K562 (cell line): Measurements from ENCODE around the gene PARD3B. TPM values are rescaled to one million over a fixed set of nuclear protein-coding genes. Genes with fewer than 3 reads are reported as not detected.

Source experiments
- ATAC-seq: fragments of 200-7000 bp; cut with Tn5 transposase; 3 replicates; pipeline ENCODE4 v1.9.1; 2020; ENCODE audit warnings: moderate library complexity
- BruUV-seq: library from RNA; stranded (reverse); fragments of 400-500 nt; replicated peaks from 2 replicates; lab custom pipeline; 2021; lab: Mats Ljungman, UMichigan
- CTCF ChIA-PET: fragments of 300-600 bp; formaldehyde crosslinking; extraction: SDS; loops from one replicate; lab custom pipeline; 2021; ENCODE audit warnings: low intra/inter-chr PET ratio; lab: Yijun Ruan, JAX
- POLR2A ChIA-PET: fragments of 300-600, 350-650 bp; sonication (Branson Sonifier 250); formaldehyde crosslinking; extraction: SDS; loops from one replicate; lab custom pipeline; 2021; ENCODE audit warnings: antibody characterized with exemption, inconsistent platforms; lab: Yijun Ruan, JAX
- DNase-seq, 4 experiments: peaks; one replicate each; pipeline versions ENCODE4 v3.0.0 to v3.0.0-alpha.2; 2011 to 2018; ENCODE audit warnings: low spot score in 3 of 4, mixed read lengths in 3 of 4; ENCODE audit errors: extremely low read depth in 1 of 4
- FAIRE-seq: peaks from 2 replicates; lab custom pipeline; 2011; peaks lifted over from hg19 to GRCh38; lab: Jason Lieb, UNC
- H2AFZ ChIP-seq: 2 replicates; pipeline ENCODE4 v1.6.0; 2011; ENCODE audit warnings: low read depth, low read length, control low read depth, inconsistent platforms
- H3K27ac ChIP-seq: fragments of 200-600 bp; 3 replicates; pipeline ENCODE4 v1.8.0; 2011; ENCODE audit warnings: low read depth, mild to moderate bottlenecking, control low read depth, inconsistent platforms, low read length, moderate library complexity, mixed read lengths; ENCODE audit errors: extremely low read depth
- H3K27me3 ChIP-seq, 2 experiments: fragments of 300-600 bp in 1 of 2; 2 replicates in 1 of 2; 3 replicates in 1 of 2; pipeline versions ENCODE4 v1.6.0 to v1.8.0; 2011; ENCODE audit warnings: inconsistent platforms in 2 of 2, low read length in 2 of 2, mild to moderate bottlenecking in 1 of 2, mixed read lengths in 1 of 2, moderate library complexity in 1 of 2; ENCODE audit not compliant: control insufficient read depth in 2 of 2, insufficient read depth in 2 of 2
- H3K36me3 ChIP-seq: fragments of 300-600 bp; 3 replicates; pipeline ENCODE4 v1.8.0; 2011; ENCODE audit warnings: mild to moderate bottlenecking, low read length, inconsistent platforms; ENCODE audit not compliant: control insufficient read depth, insufficient read depth
- H3K4me1 ChIP-seq, 2 experiments: fragments of 200-600 bp in 1 of 2; replicated peaks in 1 of 2; 2 replicates in 1 of 2; 3 replicates in 1 of 2; pipeline versions ENCODE4 v1.5.1 to v1.8.0; 2011; ENCODE audit warnings: inconsistent platforms in 2 of 2, low read length in 2 of 2, mild to moderate bottlenecking in 1 of 2, mixed read lengths in 1 of 2, moderate library complexity in 1 of 2; ENCODE audit not compliant: control insufficient read depth in 2 of 2, insufficient read depth in 2 of 2
- H3K4me2 ChIP-seq: 2 replicates; pipeline ENCODE4 v1.6.1; 2011; ENCODE audit warnings: low read length, control low read depth, inconsistent platforms, mixed read lengths; ENCODE audit not compliant: insufficient read depth
- H3K4me3 ChIP-seq: fragments of 200-600 bp; sonication (generic), shearing (Covaris generic); 2 replicates; pipeline ENCODE4 v1.5.1; 2016; ENCODE audit warnings: control low read depth, inconsistent platforms
- H3K79me2 ChIP-seq: fragments of 200-600 bp; 3 replicates; pipeline ENCODE4 v1.8.0; 2011; ENCODE audit warnings: low read length, inconsistent platforms; ENCODE audit not compliant: control insufficient read depth, insufficient read depth
- H3K9ac ChIP-seq, 2 experiments: 2 replicates each; pipeline versions ENCODE4 v1.6.0 to v1.6.1; 2011; ENCODE audit warnings: low read depth in 2 of 2, low read length in 2 of 2, control low read depth in 1 of 2, inconsistent platforms in 1 of 2, mild to moderate bottlenecking in 1 of 2, mixed read lengths in 1 of 2; ENCODE audit not compliant: insufficient read depth in 1 of 2
- H3K9me1 ChIP-seq: one replicate; pipeline ENCODE4 v1.6.0; 2011; ENCODE audit warnings: inconsistent platforms, mild to moderate bottlenecking, low read length, moderate library complexity; ENCODE audit not compliant: control insufficient read depth, insufficient read depth
- H3K9me3 ChIP-seq: replicated peaks from 2 replicates; pipeline ENCODE4 v1.5.1; 2011; ENCODE audit warnings: low read depth, low read length, inconsistent platforms; ENCODE audit not compliant: control insufficient read depth, insufficient read depth
- H4K20me1 ChIP-seq: replicated peaks from 2 replicates; pipeline ENCODE4 v1.6.1; 2011; ENCODE audit warnings: low read length, inconsistent platforms, mixed read lengths; ENCODE audit not compliant: control insufficient read depth, insufficient read depth
- CEBPG ChIP-seq, 3 experiments: fragments of 200-800 bp in 1 of 3; sonication (Bioruptor generic) in 1 of 3; sonication (generic) in 1 of 3; formaldehyde crosslinking in 1 of 3; IDR thresholded peaks in 2 of 3; conservative IDR thresholded peaks in 1 of 3; 2 replicates each; pipeline versions ENCODE4 v1.6.1 to v1.8.0; 2016 to 2022; ENCODE audit warnings: missing compliant biosample characterization in 2 of 3, missing genetic modification characterization in 2 of 3, mild to moderate bottlenecking in 1 of 3, missing genetic modification reagents in 1 of 3
- PBX2 ChIP-seq, 2 experiments: IDR thresholded peaks in 1 of 2; conservative IDR thresholded peaks in 1 of 2; 2 replicates each; pipeline ENCODE4 v1.6.1; 2016; ENCODE audit warnings: low read depth in 2 of 2, mild to moderate bottlenecking in 1 of 2, missing compliant biosample characterization in 1 of 2, missing genetic modification characterization in 1 of 2, moderate library complexity in 1 of 2
- RFX5 ChIP-seq: IDR thresholded peaks from 2 replicates; pipeline ENCODE4 v1.6.1; 2011; ENCODE audit warnings: low read depth, mild to moderate bottlenecking, improper control_type of control experiment, low read length
- THAP7 ChIP-seq: fragments of 250-450 bp; sonication (Bioruptor Pico); IDR thresholded peaks from 2 replicates; pipeline ENCODE4 v1.5.0; 2021
- ZNF507 ChIP-seq: conservative IDR thresholded peaks from 2 replicates; pipeline ENCODE4 v1.6.1; 2017; ENCODE audit warnings: missing genetic modification characterization, missing compliant biosample characterization
- WGBS: fragments of 100-300 bp; shearing (Covaris generic); methylation state at CpG from one replicate; pipeline ENCODE4 v1.1.6; 2016; ENCODE audit warnings: low coverage, mixed read lengths; ENCODE audit not compliant: insufficient coverage; ENCODE audit errors: missing lambda C conversion rate; 5-methylcytosine and 5-hydroxymethylcytosine counted together
- in situ Hi-C: fragments of 300-500 bp; cut with MboI; formaldehyde crosslinking; loops from 4 replicates; pipeline ENCODE4 v1.15.0; 2018; ENCODE audit warnings: inconsistent platforms, mixed read lengths
- intact Hi-C: fragments of 100-400 bp; cut with micrococcal nuclease; formaldehyde crosslinking; loops from 2 replicates; pipeline ENCODE4 v1.14.2; 2022
- polyA plus RNA-seq, 8 experiments: library from polyadenylated mRNA; depleted of rRNA in 4 of 8; stranded (reverse) in 5 of 8; unstranded in 3 of 8; fragments of >200 nt; fragmentation: Nextera tagmentation in 2 of 8; fragmentation: Illumina TruSeq in 1 of 8; extraction: Ambion mirVana in 2 of 8; extraction: Trizol in 1 of 8; gene quantifications; 2 replicates each; pipeline versions ENCODE4 v1.2.1 to v1.2.3, GENCODE V29; 2011 to 2014; ENCODE audit warnings: inconsistent platforms in 1 of 8, missing spikeins in 1 of 8
- total RNA-seq, 7 experiments: library from RNA; depleted of rRNA in 6 of 7; stranded (reverse); fragments of >200 nt in 6 of 7; fragmentation: Illumina TruSeq in 2 of 7; extraction: Trizol in 2 of 7; gene quantifications; 2 replicates each; pipeline versions ENCODE4 v1.2.1 to v1.2.3, GENCODE V29; 2011 to 2021; ENCODE audit warnings: low replicate concordance in 1 of 7

Gene PARD3B
- total and polyA plus RNA-seq, 9 of the 15 experiments (the other 6 are each of a cell fraction or from before 2014, with no cell fraction given): 0.15 to 3.0 (median 1.1) TPM

- Histone ChIP-seq H3K9me3 (no peaks in the 10 kb centered on the region), H3K27me3 (no peaks in the 10 kb centered on the region), H3K4me3 (no peak overlapping the region), H3K4me1 (no peaks in the 10 kb centered on the region; a peak in 1 of 5 replicates), H3K27ac (no peak overlapping the region), H3K9me1 (no peaks in the 10 kb centered on the region), H3K4me2 (no peak overlapping the region), H3K9ac (no peak overlapping the region), H2AFZ (no peak overlapping the region)
- ATAC-seq (no peak), DNase-seq (no peak), FAIRE-seq (no peak)
- in situ Hi-C loops: no loop called here
- WGBS: 44% methylated on average over 4 of the region's 4 CpGs
- CTCF ChIA-PET: no interaction called here
- TF ChIP-seq THAP7 (CRISPR knock-in tag) (no peak), RFX5 (no peak), ZNF507 (tag) (peak; percentile 91), PBX2 (CRISPR knock-in tag; IDR thresholded peaks at IDR 0.05; ENCODE audit: low read depth) (no peak), PBX2 (tag; conservative IDR thresholded peaks at IDR 0.05; ENCODE audit: low read depth) (0 out of 2 replicates have a peak, but pooled peaks have one; percentile 14), CEBPG (CRISPR knock-in tag; IDR thresholded peaks at IDR 0.05) (no peak), CEBPG (tag; conservative IDR thresholded peaks at IDR 0.05 in 1 of 2, IDR thresholded peaks at IDR 0.05 in 1 of 2) (peak in 1 of 2 experiments; percentile 58; a peak in 2 of 4 replicates)
- TF ChIP-seq, all 486 proteins: peak for 3
- BruUV-seq: no TSS peak
- H3K36me3 ChIP-seq: no peaks in the 10 kb centered on the region
- H4K20me1 ChIP-seq: no peaks in the 10 kb centered on the region
- H3K79me2 ChIP-seq: no peaks in the 10 kb centered on the region
- intact Hi-C loops: no loop called here
- POLR2A ChIA-PET: no interaction called here
Measured at GRCh38 chr2:204898928-204899640, 353.8 kb downstream of the PARD3B start.
